ACHN (cell line): ENCODE results near the gene NTSR1.

Experiments used
- DNase-seq: peaks from one replicate; pipeline ENCODE4 v3.0.0-alpha.2; 2015
- in situ Hi-C: cut with HindIII; loops from 2 replicates; pipeline ENCODE4 v1.10.0; 2017; ENCODE audit warnings: low sequenced_read_pairs, low pct_ligation_motif_present, low pct_unique_long_range_greater_than_20kb

Gene NTSR1

GRCh38 chr20:62742550-62742949, 33.9 kb downstream of the NTSR1 start:
- in situ Hi-C loops: no loop called here
- DNase-seq: no peak

- in situ Hi-C loops: no loop called here
- no peak for DNase-seq
Measured at GRCh38 chr20:62742979-62743776, 34.5 kb downstream of the NTSR1 start.

DNA sequence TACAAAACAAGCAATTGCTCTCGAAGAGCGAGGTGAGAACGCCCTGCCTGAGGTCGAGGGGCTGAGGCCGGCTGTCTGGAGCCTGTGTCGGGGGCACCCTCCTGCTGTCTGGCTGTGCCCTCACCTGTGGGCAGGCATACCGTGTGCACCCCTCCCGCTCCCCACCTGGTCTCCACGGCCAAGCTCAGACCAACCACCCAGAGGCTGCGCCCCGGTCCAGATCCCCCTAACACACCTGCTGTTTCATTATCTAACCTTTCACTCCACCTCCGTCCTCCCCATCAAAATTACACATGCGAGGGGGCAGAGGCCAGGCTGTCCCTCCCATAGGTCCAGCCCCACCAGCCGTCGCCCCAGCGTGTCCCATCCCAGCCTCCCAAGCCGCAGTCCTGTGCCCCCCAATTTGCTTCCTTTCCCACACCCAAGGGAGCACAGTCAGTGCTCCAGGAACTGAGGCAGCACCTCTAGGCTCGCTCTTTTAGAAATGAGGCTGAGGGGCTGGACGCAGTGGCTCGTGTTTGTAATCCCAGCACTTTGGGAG, 35.2 kb downstream of the NTSR1 start:
- in situ Hi-C loops: no loop called here
- DNase-seq: no peak

DNA sequence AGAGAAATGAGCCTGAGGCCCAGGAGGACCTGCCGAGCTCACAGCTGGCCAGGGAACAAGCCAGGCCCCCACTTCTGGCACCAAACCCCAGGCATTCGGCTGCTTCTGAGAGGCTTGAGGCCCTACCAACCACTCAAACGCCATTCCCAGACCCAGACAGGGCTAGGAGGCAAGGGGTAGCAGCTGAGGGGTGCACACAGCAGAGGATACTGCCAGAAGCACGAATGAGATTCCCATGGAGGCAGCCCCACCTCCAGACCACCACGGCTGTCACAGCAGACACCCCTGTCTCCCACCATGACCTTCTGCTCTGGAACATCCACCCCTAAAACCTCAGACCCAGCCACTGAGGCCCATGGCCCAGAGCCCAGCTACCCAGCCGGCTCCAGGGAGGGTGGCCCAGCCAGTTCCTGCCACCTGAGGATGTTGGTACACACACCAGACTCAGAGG, 36.1 kb downstream of the NTSR1 start:
- in situ Hi-C loops: no loop called here
- DNase-seq: no peak

GRCh38 chr20:62745279-62745951, 36.8 kb downstream of the NTSR1 start:
- DNase-seq: no peak
- in situ Hi-C loops: no loop called here

DNA sequence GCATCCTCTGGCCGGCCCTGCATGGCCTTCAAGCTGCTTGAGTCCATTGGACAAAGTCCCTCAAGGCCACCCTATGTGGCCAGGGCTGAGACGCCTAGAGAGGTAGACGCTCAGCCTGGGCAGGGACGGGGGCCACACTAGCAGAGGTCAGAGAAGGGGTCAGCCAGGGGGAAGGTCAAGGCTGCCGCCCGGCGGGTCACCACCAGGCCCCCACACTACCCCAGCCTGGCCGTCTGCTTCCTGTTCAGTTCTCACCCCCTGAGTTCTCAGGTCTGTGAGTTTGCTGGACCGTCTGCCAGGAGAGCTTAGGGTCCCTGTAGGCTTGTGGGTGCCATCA, 37.3 kb downstream of the NTSR1 start:
- in situ Hi-C loops: no loop called here
- no peak for DNase-seq

- in situ Hi-C loops: no loop called here
- no peak for DNase-seq
Measured at GRCh38 chr20:62748311-62748710, 39.7 kb downstream of the NTSR1 start.

DNA sequence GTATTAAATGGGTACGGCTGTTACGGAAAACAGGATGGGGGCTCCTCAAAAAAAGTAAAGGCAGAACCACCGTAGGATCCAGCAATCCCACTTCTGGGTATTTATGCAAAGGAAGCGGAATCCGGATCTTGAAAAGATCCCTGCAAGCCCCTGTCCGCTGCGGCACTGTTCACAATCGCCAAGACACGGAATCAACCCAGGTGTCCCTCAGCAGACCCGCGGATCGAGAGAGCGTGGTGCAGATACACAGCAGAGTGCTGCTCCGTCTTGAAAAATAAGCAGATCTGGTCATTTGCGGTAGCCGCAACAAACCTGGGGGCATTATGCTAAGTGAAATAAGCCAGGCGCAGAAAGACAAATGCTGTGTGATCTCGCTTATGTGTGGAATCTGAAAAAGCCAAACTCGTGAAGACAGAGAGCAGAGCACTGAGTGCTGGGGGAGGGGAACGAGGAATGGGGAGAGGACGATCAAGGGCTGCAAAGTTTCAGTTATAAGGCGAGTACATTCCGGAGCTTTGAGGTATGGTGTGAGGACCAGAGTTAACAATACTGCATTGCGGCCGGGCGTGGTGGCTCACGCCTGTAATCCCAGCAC, 41.3 kb downstream of the NTSR1 start:
- DNase-seq: no peak
- in situ Hi-C loops: no loop called here

- in situ Hi-C loops: no loop called here
- DNase-seq: no peak
Measured at GRCh38 chr20:62751551-62752150, 43.0 kb downstream of the NTSR1 start.

GRCh38 chr20:62752181-62752670, 43.6 kb downstream of the NTSR1 start:
- DNase-seq: no peak
- in situ Hi-C loops: no loop called here

DNA sequence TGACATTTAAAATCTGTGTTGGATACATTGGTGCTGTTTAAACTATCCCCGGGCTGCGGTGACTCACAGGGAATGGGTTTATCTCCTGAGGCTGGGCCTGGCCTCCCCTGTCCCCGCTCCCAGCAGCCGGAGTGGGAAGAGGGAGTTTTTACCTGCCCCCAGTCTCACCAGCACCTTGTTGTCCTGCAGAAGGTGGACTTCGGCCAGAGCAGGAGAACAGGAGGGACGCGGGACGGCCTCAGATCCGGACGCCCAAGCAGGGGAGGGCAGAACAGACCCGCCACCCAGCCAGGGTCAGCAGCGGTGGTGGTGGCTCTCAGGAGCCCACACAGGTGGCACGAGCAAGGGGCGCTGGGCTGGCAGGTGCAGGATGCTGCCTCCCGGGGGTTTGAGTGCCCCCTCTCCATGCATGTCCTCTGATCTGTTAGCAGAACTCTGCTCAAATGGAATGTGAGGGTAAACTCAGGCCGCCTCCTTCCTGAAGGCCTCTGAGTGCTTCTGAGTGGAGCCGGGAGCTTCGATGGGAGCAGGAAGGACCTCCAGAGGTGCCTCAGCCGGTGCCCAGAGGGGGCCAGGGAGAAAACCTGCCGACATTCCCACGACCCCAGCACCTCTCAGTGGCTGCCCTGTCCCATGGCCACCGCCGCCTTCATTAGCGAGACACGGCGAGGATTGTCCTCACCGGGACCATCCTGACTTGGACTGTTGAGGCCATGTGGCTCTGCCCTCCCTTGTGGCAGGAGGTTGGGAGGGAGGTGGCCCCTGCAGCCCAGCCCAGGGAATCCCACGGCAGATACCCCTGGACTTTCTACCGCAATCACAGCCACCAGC, 44.2 kb downstream of the NTSR1 start:
- no peak for DNase-seq

GRCh38 chr20:62753626-62754025, 45.0 kb downstream of the NTSR1 start:
- no peak for DNase-seq
- in situ Hi-C loops: no loop called here

More for the DNA sequence above, 44.2 kb downstream of the NTSR1 start:
- in situ Hi-C loops: no loop called here

DNA sequence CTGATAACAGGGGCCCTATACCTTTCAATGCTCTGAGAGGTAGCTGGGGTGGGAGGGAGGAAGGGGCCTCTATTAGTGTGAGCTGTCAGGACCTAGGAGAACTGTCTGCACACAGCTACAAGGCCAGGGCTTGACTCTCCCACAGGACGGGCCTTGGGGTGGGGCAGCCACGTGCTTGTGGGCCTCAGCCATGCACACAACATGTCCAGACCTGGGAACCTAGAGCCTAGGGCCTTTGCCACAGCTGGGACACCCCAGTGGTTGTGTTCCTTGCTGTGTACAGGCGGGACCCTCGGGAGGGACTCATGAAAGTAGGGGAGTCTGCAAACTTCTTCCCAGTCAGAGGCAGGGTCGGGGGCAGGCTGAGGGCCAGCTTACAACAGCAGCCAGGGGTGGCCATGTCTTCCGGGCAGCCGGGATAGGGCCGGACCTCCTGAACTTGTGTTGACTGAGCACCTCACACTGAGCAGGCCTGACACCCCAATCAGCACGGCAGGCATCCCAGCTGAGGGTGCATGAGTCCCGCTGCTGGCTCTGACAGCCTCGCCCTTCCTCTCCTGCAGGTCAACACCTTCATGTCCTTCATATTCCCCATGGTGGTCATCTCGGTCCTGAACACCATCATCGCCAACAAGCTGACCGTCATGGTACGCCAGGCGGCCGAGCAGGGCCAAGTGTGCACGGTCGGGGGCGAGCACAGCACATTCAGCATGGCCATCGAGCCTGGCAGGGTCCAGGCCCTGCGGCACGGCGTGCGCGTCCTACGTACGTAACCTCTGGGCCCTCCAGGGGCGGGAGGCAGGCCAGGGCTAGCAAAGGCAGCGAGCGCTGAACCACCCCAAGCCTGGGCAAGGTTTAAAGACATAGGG, 45.7 kb downstream of the NTSR1 start:
- in situ Hi-C loops: no loop called here

GRCh38 chr20:62754991-62755356, 46.3 kb downstream of the NTSR1 start:
- DNase-seq: no peak

More for the DNA sequence above, 45.7 kb downstream of the NTSR1 start:
- no peak for DNase-seq

GRCh38 chr20:62755817-62756724, 47.4 kb downstream of the NTSR1 start:
- DNase-seq: no peak
- in situ Hi-C loops: no loop called here

More at GRCh38 chr20:62754991-62755356, 46.3 kb downstream of the NTSR1 start:
- in situ Hi-C loops: no loop called here

DNA sequence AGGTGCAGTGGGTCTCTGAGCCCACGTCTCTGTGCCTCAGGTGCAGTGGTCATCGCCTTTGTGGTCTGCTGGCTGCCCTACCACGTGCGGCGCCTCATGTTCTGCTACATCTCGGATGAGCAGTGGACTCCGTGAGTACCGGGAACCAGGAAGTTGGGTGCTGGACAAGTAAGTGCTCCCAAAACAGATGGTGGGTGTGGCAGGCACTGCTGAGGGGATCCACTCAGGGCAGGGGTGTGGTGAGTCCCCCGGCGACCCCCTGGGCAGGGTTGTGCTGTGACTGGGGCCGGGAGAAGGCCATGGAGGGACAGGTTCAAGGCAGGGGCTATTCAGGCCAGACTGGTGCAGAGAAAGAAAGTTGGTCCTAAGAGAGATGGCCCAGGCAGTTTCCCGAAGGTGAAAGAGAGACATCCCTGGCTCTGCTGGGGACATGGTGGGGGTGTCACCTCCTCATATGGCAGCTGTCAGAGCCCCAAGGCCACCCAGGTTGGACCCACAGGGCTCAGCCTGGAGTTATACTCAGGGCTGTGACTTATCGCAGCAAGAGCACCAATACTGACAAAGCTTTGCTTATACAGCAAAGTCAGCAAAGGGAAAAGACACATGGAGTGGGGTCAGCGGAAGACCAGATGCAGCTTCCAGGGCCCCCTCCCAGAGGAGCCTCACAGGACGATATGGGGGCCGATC, 49.7 kb downstream of the NTSR1 start:
- no peak for DNase-seq
- in situ Hi-C loops: no loop called here
